B cell (primary cell): ENCODE results near the gene FASLG. TPM values are rescaled to one million over a fixed set of nuclear protein-coding genes. Genes with fewer than 3 reads are reported as not detected.
"Not testable (repeated sequence)": the region's sequence is repeated elsewhere in the genome, so short reads cannot be mapped to it uniquely, and the experiment has no call there.

Experiments used
- ATAC-seq: fragments of 200-7000 bp; cut with Tn5 transposase; one replicate; pipeline ENCODE4 v1.10.0; 2021; ENCODE audit warnings: low read depth, mild to moderate bottlenecking, moderate number of reproducible peaks, moderate library complexity
- CTCF ChIA-PET: fragments of 350-600 bp; sonication (Branson Sonifier 250); formaldehyde crosslinking; loops from one replicate; lab custom pipeline; 2021; ENCODE audit warnings: antibody characterized with exemption, inconsistent platforms; lab: Charles Lee
- POLR2A ChIA-PET: fragments of 350-600 bp; sonication (Branson Sonifier 250); formaldehyde crosslinking; loops from one replicate; lab custom pipeline; 2021; ENCODE audit warnings: antibody characterized with exemption; lab: Charles Lee
- DNase-seq: peaks from one replicate; pipeline ENCODE4 v3.0.0; 2013
- H2AFZ ChIP-seq: 2 replicates; pipeline ENCODE4 v1.6.1; 2012; ENCODE audit warnings: mild to moderate bottlenecking, low read depth, low read length; ENCODE audit not compliant: insufficient read depth, poor library complexity, severe bottlenecking
- H3K27ac ChIP-seq, 2 donors: 1 replicate in 1 of 2; 2 replicates in 1 of 2; pipeline ENCODE4 v1.5.1; 2012 to 2013; ENCODE audit warnings: low read length in 2 of 2, mild to moderate bottlenecking in 2 of 2, moderate library complexity in 1 of 2
- H3K27me3 ChIP-seq, 4 experiments: fragments of 200-600 bp in 1 of 4; sonication (generic) in 1 of 4; replicated peaks in 1 of 4; 1 replicate in 2 of 4; 2 replicates in 2 of 4; pipeline versions ENCODE4 v1.6.1 to v1.7.0; 2013 to 2016; ENCODE audit warnings: low read length in 3 of 4, mild to moderate bottlenecking in 2 of 4, mixed read lengths in 1 of 4, moderate library complexity in 1 of 4; ENCODE audit not compliant: insufficient read depth in 4 of 4, control insufficient read depth in 3 of 4; ENCODE audit errors: control extremely low read depth in 1 of 4
- H3K36me3 ChIP-seq, 2 experiments: replicated peaks in 1 of 2; 1 replicate in 1 of 2; 2 replicates in 1 of 2; pipeline versions ENCODE4 v1.6.1 to v1.7.1; 2013; ENCODE audit warnings: low read length in 1 of 2; ENCODE audit not compliant: insufficient read depth in 2 of 2, control insufficient read depth in 1 of 2; ENCODE audit errors: control extremely low read depth in 1 of 2, extremely low read depth in 1 of 2
- H3K4me1 ChIP-seq, 2 donors: fragments of 200-600 bp in 1 of 2; sonication (generic) in 1 of 2; 1 replicate in 1 of 2; 2 replicates in 1 of 2; pipeline versions ENCODE4 v1.5.1 to v1.6.1; 2013 to 2017; ENCODE audit warnings: low read length in 2 of 2; ENCODE audit not compliant: control insufficient read depth in 2 of 2, insufficient read depth in 2 of 2
- H3K4me2 ChIP-seq: replicated peaks from 2 replicates; pipeline ENCODE3; 2012; ENCODE audit warnings: mild to moderate bottlenecking, low read depth, low read length; ENCODE audit not compliant: poor library complexity, severe bottlenecking
- H3K4me3 ChIP-seq, 5 experiments: fragments of 200-600 bp in 1 of 5; sonication (generic) in 1 of 5; 1 replicate in 3 of 5; 2 replicates in 2 of 5; pipeline versions ENCODE4 v1.5.1 to v1.7.0; 2011 to 2016; ENCODE audit warnings: low read length in 4 of 5, mild to moderate bottlenecking in 4 of 5, low read depth in 2 of 5, control low read depth in 1 of 5, moderate library complexity in 1 of 5; ENCODE audit not compliant: insufficient read depth in 1 of 5; ENCODE audit errors: control extremely low read depth in 1 of 5, extremely low read depth in 1 of 5
- H3K79me2 ChIP-seq: fragments of 200-600 bp; sonication (generic); one replicate; pipeline ENCODE4 v1.6.0; 2016; ENCODE audit warnings: low read length; ENCODE audit not compliant: control insufficient read depth, insufficient read depth
- H3K9ac ChIP-seq: fragments of 200-600 bp; sonication (generic); 2 replicates; pipeline ENCODE4 v1.6.1; 2017; ENCODE audit warnings: mild to moderate bottlenecking, low read length, moderate library complexity
- H3K9me3 ChIP-seq, 3 donors: one replicate each; pipeline versions ENCODE4 v1.6.1 to v1.7.1; 2013; ENCODE audit warnings: low read length in 2 of 3; ENCODE audit not compliant: control insufficient read depth in 2 of 3, insufficient read depth in 1 of 3; ENCODE audit errors: control extremely low read depth in 1 of 3
- H4K20me1 ChIP-seq: 2 replicates; pipeline ENCODE4 v1.6.0; 2012; ENCODE audit warnings: mild to moderate bottlenecking, low read length; ENCODE audit not compliant: insufficient read depth, control insufficient read depth, poor library complexity, severe bottlenecking
- H3K27ac Mint-ChIP-seq: one replicate; pipeline ENCODE4 v1.8.0; 2021; ENCODE audit warnings: mixed read lengths
- H3K27me3 Mint-ChIP-seq: one replicate; pipeline ENCODE4 v1.8.0; 2021; ENCODE audit warnings: mixed read lengths
- H3K4me1 Mint-ChIP-seq: one replicate; pipeline ENCODE4 v1.8.0; 2021; ENCODE audit warnings: mixed read lengths
- H3K4me3 Mint-ChIP-seq: one replicate; pipeline ENCODE4 v1.8.0; 2021; ENCODE audit warnings: mixed read lengths
- H3K9me3 Mint-ChIP-seq: one replicate; pipeline ENCODE4 v1.8.0; 2022; ENCODE audit warnings: mixed read lengths; ENCODE audit not compliant: insufficient read depth
- EZH2 ChIP-seq: IDR thresholded peaks from 2 replicates; pipeline ENCODE4 v1.6.1; 2012; ENCODE audit warnings: borderline replicate concordance, low read depth, mild to moderate bottlenecking, moderate library complexity, low read length; ENCODE audit not compliant: insufficient read depth, poor library complexity, severe bottlenecking
- WGBS: methylation state at CpG from one replicate; pipeline ENCODE4 v1.1.5; 2013; ENCODE audit warnings: missing lambda C conversion rate; ENCODE audit not compliant: insufficient coverage; 5-methylcytosine and 5-hydroxymethylcytosine counted together
- intact Hi-C: fragments of 100-400 bp; cut with micrococcal nuclease; formaldehyde crosslinking; loops from one replicate; pipeline ENCODE4 v1.10.0; 2022
- polyA plus RNA-seq: library from polyadenylated mRNA; depleted of rRNA; stranded (reverse); fragments of >200 nt; gene quantifications from 2 replicates; pipeline ENCODE4 v1.2.3, GENCODE V29; 2012
- total RNA-seq, 2 donors: library from RNA; stranded (reverse); fragments of 120-200 nt in 1 of 2; gene quantifications; 1 replicate in 1 of 2; 2 replicates in 1 of 2; pipeline versions ENCODE4 v1.2.3 to v1.2.4, GENCODE V29; 2013 to 2022
- TF ChIP-seq, protein P1 (sequence below): fragments of 200-600 bp; IDR thresholded peaks from one replicate; pipeline ENCODE4 v1.8.0; 2022; ENCODE audit warnings: antibody characterized with exemption, mild to moderate bottlenecking

FASLG gene
- total and polyA plus RNA-seq, 2 donors (not counting 1 experiment from before 2014, with no cell fraction given), result 0.15 TPM; not detected in 1

DNA sequence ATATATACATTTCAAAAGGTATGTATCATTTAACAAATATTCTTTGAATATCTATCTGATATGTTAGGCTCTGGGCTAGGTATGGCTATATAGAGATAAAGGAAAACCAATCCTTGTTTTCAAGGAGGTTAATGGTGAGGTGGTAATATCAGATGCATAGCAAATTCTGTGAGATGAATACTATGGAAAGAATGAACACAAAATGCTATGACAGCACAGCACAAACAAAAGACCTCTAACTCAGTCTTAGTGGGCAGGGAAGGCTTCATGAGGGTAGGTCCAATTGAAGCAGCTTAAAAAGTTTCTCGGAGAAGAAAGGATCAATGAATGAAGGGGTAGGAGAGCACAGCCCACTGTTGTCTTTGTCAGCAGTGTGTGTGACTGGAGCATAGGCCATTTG, 27.2 kb downstream of the FASLG start:
- Histone ChIP-seq H3K9me3 (no peaks in the 10 kb centered on the region), H3K27ac (no peak overlapping the region), H3K79me2 (no peaks in the 10 kb centered on the region), H3K4me2 (no peak overlapping the region), H3K9ac (no peak overlapping the region), H3K36me3 (no peaks in the 10 kb centered on the region), H3K4me3 (no peak overlapping the region), H3K4me1 (no peaks in the 10 kb centered on the region), H3K27me3 (peaks cover 0 to 5% (median 0%) of the 10 kb centered on the region in 4 experiments), H2AFZ (no peak overlapping the region), H4K20me1 (no peaks in the 10 kb centered on the region)
- H3K27ac Mint-ChIP-seq, result no peak overlapping the region
- POLR2A ChIA-PET, result no interaction called here
- TF ChIP-seq, protein P1, sequence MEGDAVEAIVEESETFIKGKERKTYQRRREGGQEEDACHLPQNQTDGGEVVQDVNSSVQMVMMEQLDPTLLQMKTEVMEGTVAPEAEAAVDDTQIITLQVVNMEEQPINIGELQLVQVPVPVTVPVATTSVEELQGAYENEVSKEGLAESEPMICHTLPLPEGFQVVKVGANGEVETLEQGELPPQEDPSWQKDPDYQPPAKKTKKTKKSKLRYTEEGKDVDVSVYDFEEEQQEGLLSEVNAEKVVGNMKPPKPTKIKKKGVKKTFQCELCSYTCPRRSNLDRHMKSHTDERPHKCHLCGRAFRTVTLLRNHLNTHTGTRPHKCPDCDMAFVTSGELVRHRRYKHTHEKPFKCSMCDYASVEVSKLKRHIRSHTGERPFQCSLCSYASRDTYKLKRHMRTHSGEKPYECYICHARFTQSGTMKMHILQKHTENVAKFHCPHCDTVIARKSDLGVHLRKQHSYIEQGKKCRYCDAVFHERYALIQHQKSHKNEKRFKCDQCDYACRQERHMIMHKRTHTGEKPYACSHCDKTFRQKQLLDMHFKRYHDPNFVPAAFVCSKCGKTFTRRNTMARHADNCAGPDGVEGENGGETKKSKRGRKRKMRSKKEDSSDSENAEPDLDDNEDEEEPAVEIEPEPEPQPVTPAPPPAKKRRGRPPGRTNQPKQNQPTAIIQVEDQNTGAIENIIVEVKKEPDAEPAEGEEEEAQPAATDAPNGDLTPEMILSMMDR, result no peak
- no peak for TF ChIP-seq EZH2
- H3K4me1 Mint-ChIP-seq, result no peaks in the 10 kb centered on the region
- 100% methylated on average over 1 of the region's 1 CpG for WGBS
- no peaks in the 10 kb centered on the region for H3K9me3 Mint-ChIP-seq
- DNase-seq, result no peak
- no peaks in the 10 kb centered on the region for H3K27me3 Mint-ChIP-seq
- CTCF ChIA-PET, result no interaction called here
- ATAC-seq, result no peak
- no peak overlapping the region for H3K4me3 Mint-ChIP-seq
- intact Hi-C loops, result no loop called here

DNA sequence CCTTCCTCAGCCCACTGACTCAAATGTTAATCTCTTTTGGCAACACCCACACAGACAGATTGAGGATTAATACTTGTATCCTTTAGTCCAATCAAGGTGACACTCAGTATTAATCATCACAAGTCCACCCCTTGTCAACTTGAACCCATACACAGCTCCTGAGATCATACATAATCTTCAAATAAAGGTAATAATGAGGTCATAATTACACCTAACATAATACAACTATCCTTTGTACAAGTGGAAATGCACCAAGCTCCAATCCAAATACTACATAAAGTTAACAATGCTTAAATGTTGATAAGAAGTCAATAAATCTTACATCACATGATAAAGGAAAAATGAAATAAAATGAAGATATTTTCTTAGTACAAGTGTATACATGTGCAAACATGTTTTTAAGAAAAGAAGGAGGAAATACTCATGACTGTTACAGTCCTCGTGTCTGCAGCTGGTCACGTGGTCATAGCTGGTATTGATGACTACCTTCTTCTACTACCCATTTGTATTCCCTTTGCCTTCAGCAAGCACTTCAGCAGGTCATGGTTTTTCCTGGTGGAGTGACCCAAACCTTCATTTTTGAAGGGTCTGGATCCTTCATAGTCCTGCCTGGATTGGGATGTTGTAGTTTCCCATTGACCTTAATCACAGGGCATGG, 29.7 kb downstream of the FASLG start:
- H3K79me2 ChIP-seq, H3K27ac ChIP-seq, H3K27me3 Mint-ChIP-seq, H4K20me1 ChIP-seq, H2AFZ ChIP-seq, H3K27me3 ChIP-seq, H3K9me3 ChIP-seq, H3K4me1 Mint-ChIP-seq, H3K27ac Mint-ChIP-seq, H3K4me3 Mint-ChIP-seq, POLR2A ChIA-PET, DNase-seq, H3K4me3 ChIP-seq, H3K9ac ChIP-seq, H3K36me3 ChIP-seq, H3K4me2 ChIP-seq, CTCF ChIA-PET, H3K4me1 ChIP-seq, intact Hi-C loops, ATAC-seq, H3K9me3 Mint-ChIP-seq: not testable (repeated sequence)
- no CpG with 5 or more reads among the region's 2 CpGs for WGBS

DNA sequence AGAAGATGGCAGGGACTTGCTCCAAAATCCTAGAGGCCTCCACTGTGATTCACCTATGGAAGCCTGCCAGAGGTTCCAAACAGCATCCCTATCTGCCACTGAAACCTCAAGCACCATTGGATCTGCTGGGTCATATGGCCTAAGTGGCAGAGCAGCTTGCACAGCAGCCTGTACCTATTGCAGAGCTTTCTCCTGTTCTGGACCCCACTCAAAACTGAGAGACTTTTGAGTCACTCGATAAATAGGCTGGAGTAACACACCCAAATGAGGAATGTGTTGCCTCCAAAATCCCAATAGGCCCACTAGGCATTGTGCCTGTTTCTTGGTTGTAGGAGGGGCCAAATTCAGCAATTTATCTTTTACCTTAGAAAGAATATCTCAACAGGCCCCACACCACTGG, 32.0 kb downstream of the FASLG start:
- H3K4me1 ChIP-seq, H3K4me3 ChIP-seq, H3K4me2 ChIP-seq, H3K4me3 Mint-ChIP-seq, H2AFZ ChIP-seq, H3K36me3 ChIP-seq, H4K20me1 ChIP-seq, H3K9me3 ChIP-seq, H3K4me1 Mint-ChIP-seq, H3K27me3 Mint-ChIP-seq, H3K27me3 ChIP-seq, H3K27ac Mint-ChIP-seq, ATAC-seq, intact Hi-C loops, DNase-seq, H3K9ac ChIP-seq, H3K27ac ChIP-seq, H3K79me2 ChIP-seq, H3K9me3 Mint-ChIP-seq, POLR2A ChIA-PET: not testable (repeated sequence)
- CTCF ChIA-PET, result interaction anchor here (1.0 kb wide), 1 partner anchor 27 kb away, joined by 4 read pairs; no protein-coding TSS in a partner anchor
- WGBS, result no CpG with 5 or more reads among the region's 1 CpG
